ENCODE results near the gene NACC1. TPM values are rescaled to one million over a fixed set of nuclear protein-coding genes. Genes with fewer than 3 reads are reported as not detected.

Gene NACC1
- polyA plus RNA-seq, 1 donor (not counting 4 experiments of a cell fraction or from before 2014, with no cell fraction given): 32.9 TPM

- Histone ChIP-seq H3K79me2 (ENCODE audit: control insufficient read depth, insufficient read depth, low read length) (no peaks in the 10 kb centered on the region), H3K36me3 (ENCODE audit: control insufficient read depth in 2 of 2, extremely low read depth in 1 of 2, insufficient read depth in 2 of 2, low read length in 2 of 2) (peaks cover 6% of the 10 kb centered on the region in 2 experiments), H3K4me1 (ENCODE audit: control insufficient read depth, extremely low read depth, insufficient read depth, low read length) (no peaks in the 10 kb centered on the region), H3K9me3 (ENCODE audit: control insufficient read depth, low read depth, low read length) (no peaks in the 10 kb centered on the region), H3K27me3 (ENCODE audit: control insufficient read depth, extremely low read depth, insufficient read depth, low read length) (no peaks in the 10 kb centered on the region), H3K4me3 (ENCODE audit: control insufficient read depth in 2 of 3, extremely low read depth in 1 of 3, insufficient read depth in 2 of 3, low read depth in 1 of 3, low read length in 3 of 3) (no peak overlapping the region), H3K4me2 (ENCODE audit: control insufficient read depth, extremely low read depth, insufficient read depth, low read depth, low read length) (no peak overlapping the region), H4K20me1 (ENCODE audit: control insufficient read depth, extremely low read depth, insufficient read depth, low read length) (no peaks in the 10 kb centered on the region), H3K9me1 (ENCODE audit: control insufficient read depth, extremely low read depth, insufficient read depth, low read length) (no peaks in the 10 kb centered on the region), H2AFZ (ENCODE audit: control insufficient read depth, low read length) (no peak overlapping the region), H3K27ac (ENCODE audit: control insufficient read depth, insufficient read depth, low read length) (no peak overlapping the region), H3K9ac (ENCODE audit: control insufficient read depth, extremely low read depth, insufficient read depth, low read length) (no peak overlapping the region)
- FAIRE-seq: no peak
- dilution Hi-C loops (cut with MboI; ENCODE audit: extremely low pct_ligation_motif_present, low sequenced_read_pairs): no loop called here
- no peak for DNase-seq (ENCODE audit: low read depth, low spot score)
- TF ChIP-seq CTCF (optimal IDR thresholded peaks at IDR 0.05 in 1 of 3, IDR thresholded peaks at IDR 0.05 in 1 of 3, conservative IDR thresholded peaks at IDR 0.05 in 1 of 3; ENCODE audit: extremely low read depth in 1 of 3, insufficient read depth in 2 of 3, low read length in 3 of 3) (no peak), EZH2 (IDR thresholded peaks at IDR 0.05; ENCODE audit: low read length) (no peak)
Observed at GRCh38 chr19:13087295-13087694, 30.8 kb upstream of the NACC1 start.

DNA sequence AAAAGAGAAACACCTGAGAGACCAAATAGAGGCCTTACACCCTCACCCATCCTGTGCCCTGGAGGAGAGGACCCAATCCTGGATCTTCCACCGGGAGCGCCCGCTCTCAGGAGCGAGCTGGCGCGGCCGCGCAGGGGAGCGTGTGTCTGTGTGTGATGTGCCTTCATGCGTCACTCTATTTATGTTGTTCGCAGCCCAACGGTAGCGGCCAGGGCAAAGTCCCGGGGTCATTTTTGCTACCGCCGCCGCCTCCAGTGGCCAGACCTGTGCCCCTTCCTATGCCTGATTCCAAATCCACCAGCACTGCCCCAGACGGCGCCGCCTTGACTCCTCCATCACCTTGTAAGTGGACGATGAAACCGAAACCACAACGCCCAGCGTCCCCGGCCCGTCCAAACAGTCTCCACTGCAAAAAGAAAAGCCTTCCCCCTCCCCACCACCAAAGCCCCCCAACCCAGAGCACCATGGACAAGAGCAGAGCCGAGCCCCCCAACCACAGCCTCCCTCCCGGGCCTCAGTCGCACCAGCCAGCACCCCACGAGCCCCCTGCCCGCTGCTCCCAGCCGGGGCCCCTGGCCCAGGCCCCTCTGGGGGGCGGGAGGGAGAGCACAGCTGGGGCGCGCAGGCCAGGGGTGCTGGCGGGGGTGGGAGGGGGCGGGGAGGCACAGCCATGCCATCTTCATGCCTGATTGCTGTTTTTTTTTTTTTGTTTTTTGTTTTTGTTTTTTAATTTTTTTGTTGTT lies 30.1 kb upstream of the NACC1 start:
- Histone ChIP-seq H3K9ac (ENCODE audit: control insufficient read depth, extremely low read depth, insufficient read depth, low read length) (no peak overlapping the region), H4K20me1 (ENCODE audit: control insufficient read depth, extremely low read depth, insufficient read depth, low read length) (no peaks in the 10 kb centered on the region), H3K79me2 (ENCODE audit: control insufficient read depth, insufficient read depth, low read length) (no peaks in the 10 kb centered on the region), H3K27ac (ENCODE audit: control insufficient read depth, insufficient read depth, low read length) (no peak overlapping the region), H3K9me3 (ENCODE audit: control insufficient read depth, low read depth, low read length) (no peaks in the 10 kb centered on the region), H2AFZ (ENCODE audit: control insufficient read depth, low read length) (no peak overlapping the region), H3K36me3 (ENCODE audit: control insufficient read depth in 2 of 2, extremely low read depth in 1 of 2, insufficient read depth in 2 of 2, low read length in 2 of 2) (peaks cover 6% of the 10 kb centered on the region in 2 experiments), H3K27me3 (ENCODE audit: control insufficient read depth, extremely low read depth, insufficient read depth, low read length) (no peaks in the 10 kb centered on the region), H3K9me1 (ENCODE audit: control insufficient read depth, extremely low read depth, insufficient read depth, low read length) (no peaks in the 10 kb centered on the region), H3K4me2 (ENCODE audit: control insufficient read depth, extremely low read depth, insufficient read depth, low read depth, low read length) (no peak overlapping the region), H3K4me3 (ENCODE audit: control insufficient read depth in 2 of 3, extremely low read depth in 1 of 3, insufficient read depth in 2 of 3, low read depth in 1 of 3, low read length in 3 of 3) (no peak overlapping the region), H3K4me1 (ENCODE audit: control insufficient read depth, extremely low read depth, insufficient read depth, low read length) (no peaks in the 10 kb centered on the region)
- DNase-seq (ENCODE audit: low read depth, low spot score) (no peak), FAIRE-seq (no peak)
- dilution Hi-C loops (cut with MboI; ENCODE audit: extremely low pct_ligation_motif_present, low sequenced_read_pairs): no loop called here
- TF ChIP-seq CTCF (optimal IDR thresholded peaks at IDR 0.05 in 1 of 3, IDR thresholded peaks at IDR 0.05 in 1 of 3, conservative IDR thresholded peaks at IDR 0.05 in 1 of 3; ENCODE audit: extremely low read depth in 1 of 3, insufficient read depth in 2 of 3, low read length in 3 of 3): no peak
- no peak for TF ChIP-seq EZH2 (IDR thresholded peaks at IDR 0.05; ENCODE audit: low read length)
